B cell (primary cell): ENCODE results near the gene CD19. TPM values are rescaled to one million over a fixed set of nuclear protein-coding genes. Genes with fewer than 3 reads are reported as not detected.

Source experiments
- ATAC-seq: fragments of 200-7000 bp; cut with Tn5 transposase; one replicate; pipeline ENCODE4 v1.10.0; 2021; ENCODE audit warnings: low read depth, mild to moderate bottlenecking, moderate number of reproducible peaks, moderate library complexity
- CTCF ChIA-PET: fragments of 350-600 bp; sonication (Branson Sonifier 250); formaldehyde crosslinking; loops from one replicate; lab custom pipeline; 2021; ENCODE audit warnings: antibody characterized with exemption, inconsistent platforms; lab: Charles Lee
- POLR2A ChIA-PET: fragments of 350-600 bp; sonication (Branson Sonifier 250); formaldehyde crosslinking; loops from one replicate; lab custom pipeline; 2021; ENCODE audit warnings: antibody characterized with exemption; lab: Charles Lee
- DNase-seq: peaks from one replicate; pipeline ENCODE4 v3.0.0; 2013
- H2AFZ ChIP-seq: 2 replicates; pipeline ENCODE4 v1.6.1; 2012; ENCODE audit warnings: mild to moderate bottlenecking, low read depth, low read length; ENCODE audit not compliant: insufficient read depth, poor library complexity, severe bottlenecking
- H3K27ac ChIP-seq, 2 donors: 1 replicate in 1 of 2; 2 replicates in 1 of 2; pipeline ENCODE4 v1.5.1; 2012 to 2013; ENCODE audit warnings: low read length in 2 of 2, mild to moderate bottlenecking in 2 of 2, moderate library complexity in 1 of 2
- H3K27me3 ChIP-seq, 4 experiments: fragments of 200-600 bp in 1 of 4; sonication (generic) in 1 of 4; replicated peaks in 1 of 4; 1 replicate in 2 of 4; 2 replicates in 2 of 4; pipeline versions ENCODE4 v1.6.1 to v1.7.0; 2013 to 2016; ENCODE audit warnings: low read length in 3 of 4, mild to moderate bottlenecking in 2 of 4, mixed read lengths in 1 of 4, moderate library complexity in 1 of 4; ENCODE audit not compliant: insufficient read depth in 4 of 4, control insufficient read depth in 3 of 4; ENCODE audit errors: control extremely low read depth in 1 of 4
- H3K36me3 ChIP-seq, 2 experiments: replicated peaks in 1 of 2; 1 replicate in 1 of 2; 2 replicates in 1 of 2; pipeline versions ENCODE4 v1.6.1 to v1.7.1; 2013; ENCODE audit warnings: low read length in 1 of 2; ENCODE audit not compliant: insufficient read depth in 2 of 2, control insufficient read depth in 1 of 2; ENCODE audit errors: control extremely low read depth in 1 of 2, extremely low read depth in 1 of 2
- H3K4me1 ChIP-seq, 2 donors: fragments of 200-600 bp in 1 of 2; sonication (generic) in 1 of 2; 1 replicate in 1 of 2; 2 replicates in 1 of 2; pipeline versions ENCODE4 v1.5.1 to v1.6.1; 2013 to 2017; ENCODE audit warnings: low read length in 2 of 2; ENCODE audit not compliant: control insufficient read depth in 2 of 2, insufficient read depth in 2 of 2
- H3K4me2 ChIP-seq: replicated peaks from 2 replicates; pipeline ENCODE3; 2012; ENCODE audit warnings: mild to moderate bottlenecking, low read depth, low read length; ENCODE audit not compliant: poor library complexity, severe bottlenecking
- H3K4me3 ChIP-seq, 5 experiments: fragments of 200-600 bp in 1 of 5; sonication (generic) in 1 of 5; 1 replicate in 3 of 5; 2 replicates in 2 of 5; pipeline versions ENCODE4 v1.5.1 to v1.7.0; 2011 to 2016; ENCODE audit warnings: low read length in 4 of 5, mild to moderate bottlenecking in 4 of 5, low read depth in 2 of 5, control low read depth in 1 of 5, moderate library complexity in 1 of 5; ENCODE audit not compliant: insufficient read depth in 1 of 5; ENCODE audit errors: control extremely low read depth in 1 of 5, extremely low read depth in 1 of 5
- H3K79me2 ChIP-seq: fragments of 200-600 bp; sonication (generic); one replicate; pipeline ENCODE4 v1.6.0; 2016; ENCODE audit warnings: low read length; ENCODE audit not compliant: control insufficient read depth, insufficient read depth
- H3K9ac ChIP-seq: fragments of 200-600 bp; sonication (generic); 2 replicates; pipeline ENCODE4 v1.6.1; 2017; ENCODE audit warnings: mild to moderate bottlenecking, low read length, moderate library complexity
- H3K9me3 ChIP-seq, 3 donors: one replicate each; pipeline versions ENCODE4 v1.6.1 to v1.7.1; 2013; ENCODE audit warnings: low read length in 2 of 3; ENCODE audit not compliant: control insufficient read depth in 2 of 3, insufficient read depth in 1 of 3; ENCODE audit errors: control extremely low read depth in 1 of 3
- H4K20me1 ChIP-seq: 2 replicates; pipeline ENCODE4 v1.6.0; 2012; ENCODE audit warnings: mild to moderate bottlenecking, low read length; ENCODE audit not compliant: insufficient read depth, control insufficient read depth, poor library complexity, severe bottlenecking
- H3K27ac Mint-ChIP-seq: one replicate; pipeline ENCODE4 v1.8.0; 2021; ENCODE audit warnings: mixed read lengths
- H3K27me3 Mint-ChIP-seq: one replicate; pipeline ENCODE4 v1.8.0; 2021; ENCODE audit warnings: mixed read lengths
- H3K4me1 Mint-ChIP-seq: one replicate; pipeline ENCODE4 v1.8.0; 2021; ENCODE audit warnings: mixed read lengths
- H3K4me3 Mint-ChIP-seq: one replicate; pipeline ENCODE4 v1.8.0; 2021; ENCODE audit warnings: mixed read lengths
- H3K9me3 Mint-ChIP-seq: one replicate; pipeline ENCODE4 v1.8.0; 2022; ENCODE audit warnings: mixed read lengths; ENCODE audit not compliant: insufficient read depth
- CTCF ChIP-seq: fragments of 200-600 bp; IDR thresholded peaks from one replicate; pipeline ENCODE4 v1.8.0; 2022; ENCODE audit warnings: antibody characterized with exemption, mild to moderate bottlenecking
- EZH2 ChIP-seq: IDR thresholded peaks from 2 replicates; pipeline ENCODE4 v1.6.1; 2012; ENCODE audit warnings: borderline replicate concordance, low read depth, mild to moderate bottlenecking, moderate library complexity, low read length; ENCODE audit not compliant: insufficient read depth, poor library complexity, severe bottlenecking
- WGBS: methylation state at CpG from one replicate; pipeline ENCODE4 v1.1.5; 2013; ENCODE audit warnings: missing lambda C conversion rate; ENCODE audit not compliant: insufficient coverage; 5-methylcytosine and 5-hydroxymethylcytosine counted together
- intact Hi-C: fragments of 100-400 bp; cut with micrococcal nuclease; formaldehyde crosslinking; loops from one replicate; pipeline ENCODE4 v1.10.0; 2022
- polyA plus RNA-seq: library from polyadenylated mRNA; depleted of rRNA; stranded (reverse); fragments of >200 nt; gene quantifications from 2 replicates; pipeline ENCODE4 v1.2.3, GENCODE V29; 2012
- total RNA-seq, 2 donors: library from RNA; stranded (reverse); fragments of 120-200 nt in 1 of 2; gene quantifications; 1 replicate in 1 of 2; 2 replicates in 1 of 2; pipeline versions ENCODE4 v1.2.3 to v1.2.4, GENCODE V29; 2013 to 2022

CD19 gene
- total and polyA plus RNA-seq, 2 donors (not counting 1 experiment from before 2014, with no cell fraction given): 306 to 478 TPM

GRCh38 chr16:28924762-28925385 is 6.9 kb upstream of the CD19 start, which contains the start of gene RABEP2:
Gene RABEP2 (minus strand): TSS chr16:28925238. CDS start chr16:28925163, 75 bp downstream.
- CTCF ChIA-PET: interaction anchor here (1.9 to 7.7 kb wide), 4 partner anchors 8 to 25 kb away, joined by 10 to 114 read pairs (median 16); partner anchors contain the start of gene NFATC2IP
- intact Hi-C loops: loop anchor here (1.0 to 10.0 kb wide), 8 partner anchors 7 to 1998 kb away; partner anchors contain the start of genes ATXN2L, FBXL19, MYL11 and NFATC2IP
- peaks cover 3 to 17% of the 10 kb centered on the region in 2 experiments for H3K36me3 ChIP-seq
- no peaks in the 10 kb centered on the region for H3K9me3 ChIP-seq
- H3K4me3 ChIP-seq: peak within 1 kb of the TSS; percentile 58 to 97 (median 92)
- peak within 1 kb of the TSS; percentile 94 for H3K9ac ChIP-seq
- peak within 1 kb of the TSS; percentile 89 for H2AFZ ChIP-seq
- H3K4me1 Mint-ChIP-seq: peaks cover 50% of the 10 kb centered on the region
- peaks cover 16% of the 10 kb centered on the region for H4K20me1 ChIP-seq
- no peaks in the 10 kb centered on the region for H3K27me3 ChIP-seq
- peak within 1 kb of the TSS; percentile 87 to 91 for H3K27ac ChIP-seq
- peak within 1 kb of the TSS; percentile 82 for H3K4me2 ChIP-seq
- H3K4me3 Mint-ChIP-seq: peak within 1 kb of the TSS; percentile 95
- TF ChIP-seq EZH2 (no peak), CTCF (no peak)
- WGBS: under 1% methylated on average over 57 of the region's 66 CpGs
- H3K4me1 ChIP-seq: peaks cover 30 to 61% of the 10 kb centered on the region in 2 donors
- H3K79me2 ChIP-seq: peaks cover 31% of the 10 kb centered on the region
- POLR2A ChIA-PET: interaction anchor here (1.0 to 5.1 kb wide), 10 partner anchors 8 to 1141 kb away, joined by 3 to 34 read pairs (median 12); partner anchors contain the start of genes ALDOA, APOBR, ATXN2L and CD19
- no peaks in the 10 kb centered on the region for H3K9me3 Mint-ChIP-seq
- ATAC-seq (peak; percentile 60), DNase-seq (peak; percentile 97)
- H3K27ac Mint-ChIP-seq: peak within 1 kb of the TSS; percentile 98
- no peaks in the 10 kb centered on the region for H3K27me3 Mint-ChIP-seq
